Measurements from ENCODE around the gene SLC25A13.
A peak's percentile ranks its signal among the peaks of the same experiment; 100 is the strongest.
"Not testable (repeated sequence)": the region's sequence is repeated elsewhere in the genome, so short reads cannot be mapped to it uniquely, and the experiment has no call there.

Gene SLC25A13, protein sequence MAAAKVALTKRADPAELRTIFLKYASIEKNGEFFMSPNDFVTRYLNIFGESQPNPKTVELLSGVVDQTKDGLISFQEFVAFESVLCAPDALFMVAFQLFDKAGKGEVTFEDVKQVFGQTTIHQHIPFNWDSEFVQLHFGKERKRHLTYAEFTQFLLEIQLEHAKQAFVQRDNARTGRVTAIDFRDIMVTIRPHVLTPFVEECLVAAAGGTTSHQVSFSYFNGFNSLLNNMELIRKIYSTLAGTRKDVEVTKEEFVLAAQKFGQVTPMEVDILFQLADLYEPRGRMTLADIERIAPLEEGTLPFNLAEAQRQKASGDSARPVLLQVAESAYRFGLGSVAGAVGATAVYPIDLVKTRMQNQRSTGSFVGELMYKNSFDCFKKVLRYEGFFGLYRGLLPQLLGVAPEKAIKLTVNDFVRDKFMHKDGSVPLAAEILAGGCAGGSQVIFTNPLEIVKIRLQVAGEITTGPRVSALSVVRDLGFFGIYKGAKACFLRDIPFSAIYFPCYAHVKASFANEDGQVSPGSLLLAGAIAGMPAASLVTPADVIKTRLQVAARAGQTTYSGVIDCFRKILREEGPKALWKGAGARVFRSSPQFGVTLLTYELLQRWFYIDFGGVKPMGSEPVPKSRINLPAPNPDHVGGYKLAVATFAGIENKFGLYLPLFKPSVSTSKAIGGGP
- 10.2 to 16.9 reads per million in 2 donors for total RNA-seq

DNA sequence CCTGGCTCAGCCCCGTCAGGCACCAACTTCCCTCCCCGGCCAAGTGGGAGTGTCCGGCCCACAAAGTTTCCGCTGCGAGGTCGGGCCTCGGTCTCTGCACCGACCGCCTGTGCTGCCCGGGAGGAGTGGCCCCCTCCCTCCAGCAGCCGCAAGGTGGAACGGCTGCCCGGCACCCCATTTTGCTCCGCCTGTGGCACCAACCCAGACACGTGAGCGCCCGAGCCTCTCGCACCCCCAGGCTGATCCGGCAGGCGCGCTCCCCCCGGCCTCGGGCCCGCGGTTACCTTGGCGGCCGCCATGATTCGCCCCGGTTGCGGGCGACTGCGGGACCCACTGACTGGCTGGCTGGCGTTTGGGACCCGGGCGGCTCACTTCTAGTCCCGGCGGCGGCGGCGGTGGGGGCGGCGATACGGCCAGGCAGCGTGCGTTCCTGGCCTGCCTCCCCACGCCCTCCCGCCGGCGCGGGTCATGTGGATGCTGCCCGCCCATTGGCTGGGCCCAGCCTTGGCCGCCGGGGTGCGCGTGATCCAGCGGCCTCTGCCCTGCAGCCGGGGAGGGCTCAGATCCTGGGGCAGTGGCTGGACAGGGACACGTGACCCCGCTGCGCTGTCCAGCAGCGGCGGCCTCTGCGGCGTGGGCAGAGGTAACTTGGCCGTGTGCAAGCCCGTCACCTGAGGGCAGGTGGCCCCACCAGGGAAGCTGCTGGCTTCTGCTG lies at the start of gene SLC25A13:
Gene SLC25A13 (minus strand): TSS at position 441 of the 715 bp plus-strand sequence. CDS start 142 bp downstream, at position 299.
- peak; percentile 43 for DNase-seq

DNA sequence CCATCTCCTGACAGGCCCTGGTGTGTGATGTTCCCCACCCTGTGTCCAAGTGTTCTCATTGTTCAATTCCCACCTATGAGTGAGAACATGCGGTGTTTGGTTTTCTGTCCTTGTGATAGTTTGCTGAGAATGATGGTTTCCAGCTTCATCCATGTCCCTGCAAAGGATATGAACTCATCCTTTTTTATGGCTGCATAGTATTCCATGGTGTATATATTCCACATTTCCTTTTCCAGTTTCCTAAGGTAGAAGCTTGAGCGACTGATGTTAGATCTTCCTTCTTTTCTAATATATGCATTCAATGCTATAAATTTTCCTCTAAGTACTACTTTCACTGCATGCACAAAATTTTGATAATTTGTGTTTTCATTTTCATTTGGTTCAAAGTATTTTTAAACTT lies 44.0 kb upstream of the SLC25A13 start:
- not testable (repeated sequence) for DNase-seq

DNA sequence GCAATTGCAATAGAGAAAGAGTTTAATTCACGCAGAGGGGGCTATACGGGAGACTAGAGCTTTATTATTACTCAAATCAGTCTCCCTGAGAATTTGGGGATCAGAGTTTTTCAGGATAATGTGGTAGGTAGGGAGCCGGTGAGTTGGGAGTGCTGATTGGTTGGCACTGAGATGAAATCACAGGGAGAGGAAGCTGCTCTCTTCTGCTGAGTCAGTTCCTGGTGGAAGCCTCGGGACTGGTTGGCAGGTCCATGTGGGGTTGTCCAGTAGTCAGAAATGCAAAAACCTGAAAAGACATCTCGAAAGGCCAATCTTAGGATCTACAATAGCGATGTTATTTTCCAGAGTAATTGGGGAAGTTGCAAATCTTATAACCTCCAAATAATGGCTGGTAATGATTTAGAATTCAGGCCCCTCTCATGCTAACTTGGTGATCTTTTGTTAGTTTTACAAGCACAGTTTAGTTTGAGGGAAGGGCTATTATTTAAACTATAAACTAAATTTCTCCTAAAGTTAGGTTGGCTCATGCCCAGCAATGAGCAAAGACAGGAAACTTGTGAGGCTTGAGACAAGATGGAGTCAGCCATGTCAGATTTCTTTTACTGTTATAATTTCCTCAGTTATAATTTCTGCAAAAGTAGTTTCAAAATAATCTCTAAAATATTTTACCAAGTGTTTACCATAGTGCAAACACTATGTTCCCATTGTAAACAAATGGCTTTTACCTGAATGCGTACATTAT lies 39.4 kb upstream of the SLC25A13 start:
- no peak for DNase-seq

DNA sequence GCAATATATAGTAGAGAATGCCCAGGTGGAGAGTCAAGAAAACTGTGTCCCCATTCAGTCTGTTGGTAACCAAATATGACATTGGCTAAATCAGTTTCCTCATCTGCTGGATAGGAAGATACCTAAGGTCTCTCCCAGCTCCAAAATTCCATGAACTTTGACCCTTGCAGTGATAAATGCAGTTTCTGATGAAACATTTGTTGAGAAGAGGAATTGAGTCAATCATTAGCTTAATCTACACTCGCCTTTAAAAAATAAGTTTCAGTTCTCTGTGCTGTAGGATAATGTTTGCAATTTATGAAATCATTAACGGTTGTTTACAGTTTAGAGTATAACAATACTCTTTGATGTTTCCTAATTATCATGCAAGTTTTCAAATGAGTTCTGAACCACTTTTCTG lies 38.0 kb upstream of the SLC25A13 start:
- DNase-seq = no peak

DNA sequence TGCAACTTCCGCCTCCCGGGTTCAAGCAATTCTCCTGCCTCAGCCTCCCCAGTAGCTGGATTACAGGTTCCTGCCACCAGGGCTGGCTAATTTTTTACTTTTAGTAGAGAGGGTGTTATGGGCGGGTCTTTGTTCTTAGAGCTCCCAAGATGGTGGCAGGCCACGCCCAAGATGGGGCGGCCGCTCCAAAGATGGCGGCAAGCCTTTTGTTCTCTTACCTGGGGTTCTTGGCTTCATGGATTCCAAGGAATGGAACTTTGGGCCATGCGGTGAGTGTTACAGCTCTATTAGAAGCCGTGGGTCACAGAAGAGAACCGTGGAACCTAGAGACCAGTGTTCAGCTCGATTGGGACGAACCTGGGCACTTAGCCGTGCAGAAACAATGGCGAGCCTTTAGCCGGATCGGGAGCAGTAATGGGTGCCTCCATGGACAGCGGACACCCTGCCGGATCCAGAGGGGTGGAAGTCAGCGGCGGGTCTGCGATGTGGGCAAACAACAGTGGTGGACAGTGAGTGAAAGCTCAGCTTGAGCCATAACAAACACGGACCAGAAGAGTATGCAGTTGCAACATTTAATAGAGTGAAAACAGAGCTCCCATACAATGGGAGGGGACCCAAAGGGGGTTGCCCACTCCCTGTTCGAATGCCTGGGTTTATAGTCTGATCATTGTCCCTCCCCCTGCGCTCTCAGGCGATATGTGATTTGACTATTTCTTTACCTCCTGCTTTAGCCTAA lies 36.5 kb upstream of the SLC25A13 start:
- DNase-seq = not testable (repeated sequence)

DNA sequence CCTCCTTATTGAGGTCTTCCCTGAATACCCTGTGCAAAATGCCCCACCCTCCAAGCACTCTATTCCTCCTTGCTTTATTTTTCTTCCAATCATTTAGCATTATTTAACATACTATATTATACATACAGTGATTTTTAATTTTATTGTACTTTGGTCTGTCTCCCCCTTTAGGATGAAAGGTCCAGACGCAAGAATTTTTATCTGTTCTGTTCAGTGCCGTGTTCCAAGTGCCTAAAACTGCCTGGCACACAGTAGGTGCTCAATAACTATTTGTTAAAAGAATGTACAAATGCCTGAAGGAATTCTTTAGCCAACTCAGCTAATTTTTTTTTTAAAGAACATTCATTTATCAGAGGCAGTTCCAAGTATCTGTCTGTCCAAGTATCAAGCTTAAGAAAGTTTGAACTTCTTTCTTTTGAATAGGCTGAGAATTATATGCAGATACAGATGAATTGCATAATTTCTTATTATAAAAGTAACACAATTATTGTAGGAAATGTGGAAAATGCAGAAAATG lies 34.1 kb upstream of the SLC25A13 start:
- no peak for DNase-seq

DNA sequence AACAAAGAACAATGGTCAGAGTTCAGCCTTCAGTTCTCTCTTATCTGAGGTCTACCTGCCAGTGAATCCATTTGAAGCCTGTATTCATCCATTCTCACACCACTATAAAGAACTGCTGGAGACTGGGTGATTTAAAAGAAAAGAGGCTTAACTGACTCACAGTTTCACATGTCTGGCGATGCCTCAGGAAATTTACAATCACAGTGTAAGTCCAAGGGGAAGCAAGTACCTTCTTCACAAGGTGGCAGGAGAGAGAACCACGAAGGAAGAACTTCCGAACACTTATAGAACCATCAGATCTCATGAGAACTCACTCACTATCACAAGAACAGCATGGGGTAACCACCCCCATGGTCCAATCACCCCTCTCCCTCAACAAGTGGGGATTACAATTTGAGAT lies 33.0 kb upstream of the SLC25A13 start:
- no peak for DNase-seq

DNA sequence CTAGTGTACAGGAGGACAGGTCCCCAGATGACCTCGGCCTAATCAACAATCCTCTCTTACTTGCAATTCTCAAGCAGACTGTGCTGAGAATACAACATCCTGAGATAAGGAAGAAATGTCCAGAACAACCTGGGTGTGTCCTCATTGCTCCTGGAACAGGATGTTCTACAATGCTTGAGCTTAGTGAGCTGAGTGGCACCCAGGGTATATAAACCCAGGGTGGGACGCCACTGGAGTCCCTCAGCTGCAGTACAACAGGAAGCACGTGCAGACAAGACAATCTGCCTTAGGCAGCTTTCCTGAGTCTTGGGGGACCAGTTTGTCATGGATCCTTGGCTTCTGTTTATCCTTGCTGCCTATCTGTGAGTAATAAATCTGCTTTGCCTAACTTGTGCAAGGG lies 27.7 kb upstream of the SLC25A13 start:
- DNase-seq = no peak

DNA sequence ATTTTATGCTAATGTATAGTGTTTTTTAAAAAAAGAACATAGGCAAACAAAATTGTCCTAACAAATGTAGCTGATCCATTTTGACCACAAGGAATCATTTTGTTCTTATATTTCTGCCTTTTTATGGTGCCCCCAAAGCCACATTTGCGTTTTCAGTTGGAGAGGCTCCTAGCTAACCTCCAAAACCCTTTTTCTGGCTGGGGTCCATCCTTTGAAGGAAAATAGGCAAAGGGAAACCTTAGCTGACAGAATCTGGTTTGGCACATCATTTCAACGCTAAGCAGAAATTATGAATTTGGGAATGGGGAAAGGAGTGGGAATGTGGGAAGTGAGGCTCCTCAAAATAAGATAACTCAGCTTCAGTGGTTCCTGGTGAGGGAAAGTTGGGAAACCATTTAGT lies 25.6 kb upstream of the SLC25A13 start:
- DNase-seq = no peak

DNA sequence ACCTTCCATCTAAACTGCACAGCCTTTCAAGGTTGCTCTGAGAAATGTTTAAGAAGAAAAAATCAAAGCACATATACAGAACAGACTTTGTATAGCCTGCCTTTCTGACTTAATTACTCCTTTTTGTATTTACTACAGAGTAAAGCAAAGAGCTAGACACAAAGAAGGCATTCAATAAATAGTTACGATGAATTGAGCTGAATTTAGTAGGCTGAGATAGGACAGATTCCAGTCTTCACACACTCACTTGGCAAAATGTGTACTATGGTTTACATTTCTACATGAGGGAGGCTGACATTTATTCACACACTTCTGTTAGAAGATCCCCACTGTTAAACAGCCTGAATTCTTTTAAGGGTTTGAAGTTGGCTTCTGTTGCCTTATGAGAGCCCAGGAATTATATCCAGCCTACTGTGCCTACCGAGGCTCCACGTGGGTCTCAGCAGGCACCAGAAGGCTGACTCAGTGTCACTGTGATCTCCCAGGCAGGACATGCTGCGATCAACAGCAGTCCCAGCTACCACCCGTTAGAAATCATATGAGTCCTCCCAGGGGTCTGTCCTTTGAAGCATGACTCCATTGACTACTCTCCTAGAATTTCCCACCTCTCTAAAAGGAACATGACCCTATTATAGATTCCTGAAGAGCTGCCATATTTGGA lies 24.5 kb upstream of the SLC25A13 start:
- DNase-seq = no peak

DNA sequence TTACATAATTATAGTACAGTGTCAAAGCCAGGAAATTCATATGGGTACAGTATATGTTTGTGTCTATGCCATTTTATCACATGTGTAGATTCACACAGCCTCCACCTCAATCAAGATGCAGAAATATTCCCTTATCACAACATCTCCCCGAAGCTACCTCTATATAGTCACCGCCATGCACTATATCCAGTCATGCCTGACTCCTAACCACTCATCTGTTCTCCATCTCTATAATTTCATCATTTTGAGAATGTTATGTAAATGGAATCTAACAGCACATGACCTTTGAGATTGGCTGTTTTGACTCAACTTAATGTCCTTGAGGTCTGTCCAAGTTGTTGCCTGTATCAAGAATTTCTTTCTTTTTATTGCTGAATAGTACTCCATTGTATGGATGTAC lies 22.3 kb upstream of the SLC25A13 start:
- DNase-seq = no peak

DNA sequence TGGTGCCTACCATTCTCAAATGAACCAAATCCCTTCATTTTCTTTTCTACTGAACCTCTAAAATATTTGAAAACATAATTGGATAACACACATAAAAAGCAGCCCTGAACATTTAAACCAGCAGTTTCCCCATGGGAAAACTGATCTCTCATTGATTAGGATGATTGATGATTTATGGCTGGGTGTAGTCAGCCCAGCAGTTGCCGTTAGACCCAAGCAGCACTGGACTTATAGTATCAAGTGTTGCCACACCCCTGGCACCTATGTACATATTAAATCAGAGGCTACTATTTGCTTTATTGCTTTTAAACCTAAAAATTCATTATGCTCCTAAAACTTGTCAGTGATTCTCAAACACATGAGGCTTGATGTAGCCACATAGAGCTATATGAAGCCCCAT lies 20.2 kb upstream of the SLC25A13 start:
- no peak for DNase-seq

DNA sequence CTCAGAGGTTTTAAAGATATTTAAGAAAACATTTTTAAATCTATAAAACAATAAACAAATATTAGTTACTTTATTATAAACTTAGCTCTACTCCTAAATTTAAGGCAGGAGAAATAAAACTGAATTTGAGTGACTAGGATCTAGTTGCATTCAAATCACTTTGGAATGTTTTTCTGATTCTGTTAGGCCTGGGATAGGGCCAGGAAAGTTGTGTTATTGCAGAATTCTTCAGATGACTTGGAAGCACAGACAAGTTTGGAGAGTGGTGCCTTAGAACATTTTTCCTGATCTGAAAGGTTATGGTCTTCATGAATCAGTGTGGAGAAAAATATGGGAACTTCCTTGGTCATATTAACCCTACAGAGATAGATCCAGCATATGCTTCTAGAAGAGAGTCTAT lies 15.6 kb upstream of the SLC25A13 start:
- no peak for DNase-seq

DNA sequence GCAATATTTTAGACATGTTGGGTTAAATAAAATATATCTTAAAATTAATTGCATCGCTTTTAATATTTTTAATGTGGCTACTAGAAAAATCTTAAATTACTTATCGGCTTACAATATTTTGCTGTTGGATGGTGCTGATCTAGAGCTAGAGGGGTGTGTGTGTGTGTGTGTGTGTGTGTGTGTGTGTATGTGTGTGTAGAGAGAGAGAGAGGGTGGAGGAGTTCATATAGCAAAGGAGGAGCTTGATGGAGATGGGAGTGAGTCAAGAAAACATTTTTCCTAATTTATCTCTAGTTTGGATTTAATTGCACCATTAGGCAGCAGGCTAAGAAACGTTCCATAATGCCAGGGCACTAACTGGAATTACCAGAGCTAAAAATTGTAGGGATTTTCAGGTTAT lies 10.4 kb upstream of the SLC25A13 start:
- DNase-seq = no peak

DNA sequence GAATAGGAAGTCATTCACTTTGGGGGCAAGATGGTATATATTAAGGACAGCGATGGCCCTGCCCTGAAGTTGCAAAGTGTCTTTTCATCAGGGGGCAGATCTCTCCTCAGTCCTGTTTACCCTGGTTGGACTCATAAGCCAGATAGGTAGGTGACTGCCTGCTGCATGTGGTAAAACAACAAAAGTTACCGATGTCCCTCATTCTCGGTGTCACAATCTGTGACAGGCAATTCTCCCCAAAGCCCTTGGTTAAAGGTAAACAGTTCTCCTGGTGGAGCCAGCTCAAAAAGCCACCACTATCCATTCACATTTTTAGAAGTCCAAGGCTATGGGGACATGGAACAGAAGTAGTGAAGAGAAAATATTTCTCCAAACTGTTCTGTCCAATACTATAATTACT lies 9.9 kb upstream of the SLC25A13 start:
- DNase-seq = no peak

DNA sequence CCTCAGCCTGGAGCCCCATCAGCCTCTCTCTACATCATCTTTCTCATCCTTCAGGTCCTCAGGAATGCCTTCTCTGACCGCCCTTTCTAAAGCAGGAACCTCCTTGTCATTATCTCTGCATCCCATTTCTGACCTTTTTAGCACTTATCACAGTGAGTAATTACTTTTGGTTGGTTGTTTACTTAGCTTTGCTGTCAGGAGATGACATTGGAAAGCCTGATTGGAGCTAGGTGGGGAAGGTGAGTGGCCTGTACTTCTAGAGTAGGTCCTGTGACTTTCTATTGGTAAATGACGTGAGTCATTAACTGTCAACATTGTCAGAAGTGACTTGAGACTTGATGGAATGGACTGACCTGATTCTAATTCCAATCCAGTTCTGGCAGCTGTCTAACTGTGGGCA lies 9.3 kb upstream of the SLC25A13 start:
- DNase-seq = no peak

DNA sequence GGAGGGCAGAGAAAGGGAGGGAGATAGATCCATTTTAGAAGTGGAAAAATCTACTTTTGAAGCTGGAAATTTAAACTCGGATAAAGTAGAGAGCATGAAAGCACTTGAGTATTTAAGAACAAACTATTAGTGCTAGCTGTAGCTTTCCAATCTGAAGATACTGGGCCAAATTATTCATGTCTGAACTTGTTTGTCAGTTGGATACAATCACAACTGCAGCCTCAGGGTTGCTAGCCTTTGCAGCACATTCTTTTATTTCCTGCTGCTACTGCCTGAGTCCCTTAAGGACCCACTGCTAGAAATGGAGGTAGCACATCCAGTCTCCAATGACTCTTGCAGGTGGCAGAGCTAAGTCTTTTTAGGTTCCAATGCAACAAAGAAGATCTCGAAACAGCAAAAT lies 8.3 kb upstream of the SLC25A13 start:
- DNase-seq = no peak

DNA sequence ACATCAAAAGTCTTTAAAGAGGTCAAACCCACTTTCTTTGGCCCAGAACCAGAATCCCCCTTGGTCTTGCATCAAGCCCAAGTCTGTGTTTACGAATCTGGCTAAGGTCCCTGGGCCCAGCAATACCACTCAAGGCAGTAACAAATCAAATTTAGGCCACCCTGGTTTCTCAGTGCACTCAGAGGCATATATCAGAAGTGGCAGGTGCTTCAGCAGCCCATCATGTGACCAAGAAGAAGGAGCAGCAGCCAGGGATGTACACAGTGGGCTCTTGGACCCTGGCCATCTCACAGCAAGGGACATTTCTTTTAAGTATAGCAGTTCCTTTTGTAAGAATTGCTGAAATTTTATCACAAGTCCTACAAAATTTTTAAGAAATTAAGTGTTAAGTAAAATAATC lies 7.3 kb upstream of the SLC25A13 start:
- no peak for DNase-seq

DNA sequence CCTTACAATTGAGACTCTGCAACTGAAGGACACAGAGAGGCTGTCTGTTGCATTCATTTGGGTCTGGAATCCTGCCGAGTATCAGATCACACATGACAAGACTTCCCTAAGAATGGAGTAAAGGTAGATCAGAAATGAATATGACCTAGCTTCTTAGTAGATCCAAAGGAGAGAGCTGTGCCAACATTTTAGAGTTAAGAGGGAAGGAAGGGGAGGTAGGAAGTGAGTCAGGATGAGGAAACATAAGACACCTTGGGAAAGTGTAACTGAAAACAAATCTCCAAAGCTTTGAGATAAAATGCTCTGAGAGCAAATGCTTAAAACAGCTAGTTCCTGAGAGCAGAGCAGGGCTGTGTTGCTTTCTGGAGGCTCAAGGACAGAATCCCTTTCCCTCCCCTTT lies 6.1 kb upstream of the SLC25A13 start:
- DNase-seq = no peak

DNA sequence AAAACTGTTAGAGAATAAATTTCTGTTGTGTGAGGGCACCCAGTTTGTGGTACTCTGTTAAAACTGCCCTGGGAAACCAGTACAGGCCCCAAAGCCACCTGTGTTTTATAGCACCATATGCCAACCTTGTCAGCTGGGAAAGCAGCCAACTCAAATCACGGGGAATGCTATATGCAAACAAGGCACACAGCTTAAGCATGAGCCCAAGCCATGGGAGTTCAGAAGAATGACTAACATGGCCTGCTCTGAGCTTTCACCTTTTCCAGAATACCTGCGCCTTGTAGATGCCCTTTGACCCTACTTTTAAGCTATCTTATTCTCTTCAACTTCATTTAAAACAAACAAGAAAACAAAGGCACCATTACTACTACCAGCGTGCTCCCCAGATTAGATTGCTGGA lies 5.5 kb upstream of the SLC25A13 start:
- no peak for DNase-seq

DNA sequence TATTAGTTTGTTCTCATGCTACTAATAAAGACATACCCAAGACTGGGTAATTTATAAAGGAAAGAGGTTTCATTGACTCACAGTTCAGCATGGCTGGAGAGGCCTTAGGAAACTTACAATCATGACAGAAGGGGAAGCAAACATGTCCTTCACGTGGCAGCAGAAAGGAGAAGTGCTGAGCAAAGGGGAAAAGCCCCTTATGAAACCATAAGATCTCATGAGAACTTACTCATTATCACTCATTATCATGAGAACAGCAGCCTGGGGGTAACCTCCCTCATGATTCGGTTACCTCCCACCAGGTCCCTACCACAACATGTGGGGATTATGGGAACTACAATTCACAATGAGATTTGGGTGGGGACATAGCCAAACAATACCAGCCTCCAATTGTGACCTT lies 4.9 kb upstream of the SLC25A13 start:
- not testable (repeated sequence) for DNase-seq

Measured in T-helper 9 cell (primary cell).